Adrenal gland (tissue), 12 donors: ENCODE results near the gene UBE4B. TPM values are rescaled to one million over a fixed set of nuclear protein-coding genes. Genes with fewer than 3 reads are reported as not detected.
A peak's percentile ranks its signal among the peaks of the same experiment; 100 is the strongest.
"Not testable (repeated sequence)": the region's sequence is repeated elsewhere in the genome, so short reads cannot be mapped to it uniquely, and the experiment has no call there.

ENCODE experiments used
- DNase-seq, 7 donors: peaks; one replicate each; pipeline ENCODE4 v3.0.0-alpha.2; 2019 to 2020
- H3K27ac ChIP-seq, 5 donors: fragments of 200-600 bp; sonication (generic) in 4 of 5; 1 replicate in 3 of 5; 2 replicates in 2 of 5; pipeline versions ENCODE4 v1.5.1 to v1.8.0; 2016 to 2020; ENCODE audit warnings: mild to moderate bottlenecking in 1 of 5
- H3K27me3 ChIP-seq: fragments of 200-600 bp; 2 replicates; pipeline ENCODE4 v1.8.0; 2021
- H3K36me3 ChIP-seq, 2 donors: fragments of 200-600 bp; replicated peaks in 1 of 2; 1 replicate in 1 of 2; 2 replicates in 1 of 2; pipeline versions ENCODE4 v1.5.1 to v1.8.0; 2018 to 2022
- H3K4me1 ChIP-seq, 2 donors: fragments of 200-600 bp; replicated peaks in 1 of 2; 1 replicate in 1 of 2; 2 replicates in 1 of 2; pipeline versions ENCODE4 v1.5.1 to v1.8.0; 2018 to 2021
- H3K4me3 ChIP-seq, 4 donors: fragments of 200-600 bp; sonication (generic) in 3 of 4; one replicate each; pipeline ENCODE4 v1.5.1; 2016 to 2018
- H3K9me3 ChIP-seq, 3 donors: fragments of 200-600 bp; sonication (generic) in 1 of 3; replicated peaks in 1 of 3; 1 replicate in 2 of 3; 2 replicates in 1 of 3; pipeline versions ENCODE4 v1.5.1 to v1.8.0; 2016 to 2021
- CTCF ChIP-seq, 6 experiments: fragments of 450-650 bp in 4 of 6; fragments of 200-600 bp in 2 of 6; sonication (generic) in 1 of 6; IDR thresholded peaks; 1 replicate in 5 of 6; 2 replicates in 1 of 6; pipeline versions ENCODE4 v1.5.1 to v1.8.0; 2016 to 2021; ENCODE audit warnings: antibody characterized with exemption in 6 of 6, mild to moderate bottlenecking in 2 of 6, moderate library complexity in 1 of 6
- POLR2A ChIP-seq, 2 donors: fragments of 450-650 bp; IDR thresholded peaks; one replicate each; pipeline ENCODE4 v1.6.1; 2017; ENCODE audit warnings: antibody characterized with exemption in 2 of 2, mild to moderate bottlenecking in 2 of 2, moderate library complexity in 1 of 2
- WGBS, 4 donors: extraction: QIAGEN DNeasy Blood & Tissue Kit in 2 of 4; methylation state at CpG; one replicate each; pipeline versions ENCODE4 v1.1.5 to v1.1.7; 2013 to 2017; 5-methylcytosine and 5-hydroxymethylcytosine counted together
- intact Hi-C, 2 donors: fragments of 100-400 bp; cut with DNase I; formaldehyde crosslinking; loops; one replicate each; pipeline versions ENCODE4 v1.14.1 to v1.15.0; 2022 to 2023
- polyA plus RNA-seq, 3 donors: library from polyadenylated mRNA; stranded (reverse); fragments of 200-250 nt in 2 of 3; fragments of 350-450 nt in 1 of 3; fragmentation: Illumina TruSeq in 1 of 3; extraction: RNeasy Lipid Tissue Mini Kit (QIAGEN cat#74804) in 1 of 3; gene quantifications; one replicate each; pipeline ENCODE4 v1.2.3, GENCODE V29; 2013 to 2014
- total RNA-seq, 9 donors: library from RNA; depleted of rRNA in 4 of 9; stranded (reverse); fragments of >200 nt in 4 of 9; fragments of 120-200 nt in 1 of 9; fragmentation: NEBNext Ultra II Directional in 1 of 9; extraction: Animal tissue kit (Norgen Biotek cat#: 25700) in 1 of 9; gene quantifications; one replicate each; pipeline versions ENCODE4 v1.1.0 to v1.2.4, GENCODE V29; 2013 to 2023
- donor health status: healthy with polysubstance abuse.
- donor health status: Bipolar disorder and iron deficiency.
- donor health status: DM: yes; HTN: yes; CAD: no.
- donor health status: DM: no; HTN: no; CAD: no.
- donor health status: DM: no; HTN: no; CAD: no.
- donor health status: DM: yes; HTN: yes; CAD: no.

Gene UBE4B
- total and polyA plus RNA-seq, 12 donors, result 18.7 to 87.1 (median 57.8) TPM

- Histone ChIP-seq H3K4me3 (no peak overlapping the region), H3K36me3 (no peaks in the 10 kb centered on the region), H3K4me1 (peaks cover 46 to 58% of the 10 kb centered on the region in 2 donors), H3K9me3 (no peaks in the 10 kb centered on the region), H3K27me3 (no peaks in the 10 kb centered on the region), H3K27ac (peak overlapping the region in 2 of 5 donors; percentile 4 to 27)
- no peak for DNase-seq
- intact Hi-C loops, result no loop called here
- no peak for TF ChIP-seq CTCF (IDR thresholded peaks at IDR 0.05)
- TF ChIP-seq POLR2A (IDR thresholded peaks at IDR 0.05), result no peak
- 58 to 64% (median 63%) methylated on average over 7 of the region's 7 CpGs for WGBS, 4 donors
These were observed 183.5 kb downstream of the UBE4B start for GRCh38 chr1:10216090-10216749.

GRCh38 chr1:10217748-10218441, 185.1 kb downstream of the UBE4B start:
- Histone ChIP-seq H3K9me3 (no peaks in the 10 kb centered on the region), H3K27ac (peak overlapping the region; percentile 7 to 60 (median 27)), H3K4me3 (no peak overlapping the region), H3K4me1 (peaks cover 36 to 61% of the 10 kb centered on the region in 2 donors), H3K36me3 (no peaks in the 10 kb centered on the region), H3K27me3 (no peaks in the 10 kb centered on the region)
- intact Hi-C loops, result no loop called here
- TF ChIP-seq CTCF (IDR thresholded peaks at IDR 0.05), result no peak
- TF ChIP-seq POLR2A (IDR thresholded peaks at IDR 0.05), result no peak
- DNase-seq, result peak in 5 of 7 donors; percentile 27 to 53 (median 46)
- 24 to 32% (median 30%) methylated on average over 5 of the region's 5 CpGs for WGBS, 4 donors

DNA sequence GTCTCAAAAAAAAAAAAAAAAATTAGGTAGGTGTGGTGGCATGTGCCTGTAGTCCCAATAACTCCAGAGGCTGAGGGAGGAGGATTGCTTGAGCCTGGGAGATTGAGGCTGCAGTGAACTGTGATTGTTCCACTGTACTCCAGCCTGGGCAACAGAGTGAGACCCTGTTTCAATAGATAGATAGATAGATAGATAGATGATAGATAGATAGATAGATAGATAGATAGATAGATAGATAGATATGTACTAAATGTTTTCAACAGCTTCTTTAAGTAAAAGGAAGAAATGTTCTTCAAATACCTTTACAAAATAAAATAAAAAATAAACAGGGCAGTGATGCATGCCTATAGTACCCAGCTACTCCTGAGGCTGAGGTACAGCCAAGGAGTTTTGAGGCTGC, 187.4 kb downstream of the UBE4B start:
- peaks cover 26 to 49% of the 10 kb centered on the region in 2 donors for H3K4me1 ChIP-seq
- no peaks in the 10 kb centered on the region for H3K9me3 ChIP-seq
- intact Hi-C loops, result no loop called here
- no peaks in the 10 kb centered on the region for H3K27me3 ChIP-seq
- no peak for TF ChIP-seq POLR2A (IDR thresholded peaks at IDR 0.05)
- peak in 1 of 7 donors; percentile 27 for DNase-seq
- H3K36me3 ChIP-seq, result no peaks in the 10 kb centered on the region
- H3K4me3 ChIP-seq, result no peak overlapping the region
- H3K27ac ChIP-seq, result no peak overlapping the region

DNA sequence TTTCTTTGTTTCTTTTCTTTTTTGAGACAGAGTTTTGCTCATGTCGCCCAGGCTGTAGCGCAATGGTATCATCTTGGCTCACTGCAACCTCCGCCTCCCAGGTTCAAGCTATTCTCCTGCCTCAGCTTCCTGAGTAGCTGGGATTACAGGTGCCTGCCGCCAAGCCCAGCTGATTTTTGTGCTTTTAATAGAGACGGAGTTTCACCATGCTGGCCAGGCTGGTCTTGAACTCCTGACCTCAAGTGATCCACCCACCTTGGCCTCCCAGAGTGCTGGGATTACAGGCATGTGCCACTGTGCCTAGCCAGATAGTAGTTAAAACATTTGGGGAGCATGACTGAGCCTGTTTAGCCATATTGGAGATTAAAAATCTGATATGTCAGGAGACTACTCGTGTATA, 187.9 kb downstream of the UBE4B start:
- H3K27me3 ChIP-seq, H3K36me3 ChIP-seq, intact Hi-C loops, H3K4me3 ChIP-seq, H3K27ac ChIP-seq, H3K9me3 ChIP-seq: not testable (repeated sequence)
- WGBS, 4 donors, result 90 to 94% (median 91%) methylated on average over 6 of the region's 6 CpGs
- peaks cover 23 to 48% of the 10 kb centered on the region in 2 donors for H3K4me1 ChIP-seq
- DNase-seq, result peak in 1 of 7 donors; percentile 45

- Histone ChIP-seq H3K4me3 (no peak overlapping the region), H3K4me1 (peaks cover 0 to 18% of the 10 kb centered on the region in 2 donors), H3K36me3 (no peaks in the 10 kb centered on the region), H3K27me3 (no peaks in the 10 kb centered on the region), H3K27ac (no peak overlapping the region), H3K9me3 (no peaks in the 10 kb centered on the region)
- WGBS, 4 donors, result 76 to 92% (median 83%) methylated on average over 1 of the region's 1 CpG
- no peak for DNase-seq
- intact Hi-C loops, result no loop called here
- TF ChIP-seq POLR2A (IDR thresholded peaks at IDR 0.05), result no peak
- TF ChIP-seq CTCF (IDR thresholded peaks at IDR 0.05), result no peak
These were observed 192.8 kb downstream of the UBE4B start for GRCh38 chr1:10225573-10225972.
